ENCODE results near the gene RHOU. TPM values are rescaled to one million over a fixed set of nuclear protein-coding genes. Genes with fewer than 3 reads are reported as not detected.

RHOU gene
- total RNA-seq, 1 experiment from 2014 or later = not detected

- ChIA-PET CTCF (no interaction called here), POLR2A (ENCODE audit: unreplicated experiment) (no interaction called here)
- Histone ChIP-seq H3F3A (ENCODE audit: insufficient read depth, low read depth) (no peaks in the 10 kb centered on the region), H3K4me2 (no peak overlapping the region), H3K9me2 (ENCODE audit: insufficient read depth) (no peaks in the 10 kb centered on the region), H2AFZ (no peak overlapping the region), H3K27ac (no peak overlapping the region), H3K79me2 (ENCODE audit: low read depth) (no peaks in the 10 kb centered on the region), H3K4me1 (replicated peaks; ENCODE audit: insufficient read depth) (no peaks in the 10 kb centered on the region), H3K36me3 (ENCODE audit: low read depth) (no peaks in the 10 kb centered on the region), H4K20me1 (ENCODE audit: insufficient read depth) (no peaks in the 10 kb centered on the region), H3K9me3 (ENCODE audit: insufficient read depth, low read depth) (no peaks in the 10 kb centered on the region), H3K27me3 (ENCODE audit: insufficient read depth, low read depth) (peaks cover 68% of the 10 kb centered on the region), H3K4me3 (no peak overlapping the region)
- DNase-seq = no peak
- intact Hi-C loops (cut with micrococcal nuclease; ENCODE audit: unreplicated experiment) = no loop called here
- TF ChIP-seq CTCF (conservative IDR thresholded peaks at IDR 0.05) = no peak
- TF ChIP-seq EZH2 (IDR thresholded peaks at IDR 0.05; ENCODE audit: low read depth) = no peak
- no TSS peak for BruUV-seq (replicated peaks)
Observed at GRCh38 chr1:228748431-228748830, 13.2 kb downstream of the RHOU start.

- H3K4me1 ChIP-seq (replicated peaks; ENCODE audit: insufficient read depth) = no peaks in the 10 kb centered on the region
- H3K9me3 ChIP-seq (ENCODE audit: insufficient read depth, low read depth) = no peaks in the 10 kb centered on the region
- H4K20me1 ChIP-seq (ENCODE audit: insufficient read depth) = no peaks in the 10 kb centered on the region
- BruUV-seq (replicated peaks) = no TSS peak
- H3K79me2 ChIP-seq (ENCODE audit: low read depth) = no peaks in the 10 kb centered on the region
- H3K27me3 ChIP-seq (ENCODE audit: insufficient read depth, low read depth) = peaks cover 68% of the 10 kb centered on the region
- ChIA-PET CTCF (no interaction called here), POLR2A (ENCODE audit: unreplicated experiment) (no interaction called here)
- no peak overlapping the region for H3K27ac ChIP-seq
- H3F3A ChIP-seq (ENCODE audit: insufficient read depth, low read depth) = no peaks in the 10 kb centered on the region
- H2AFZ ChIP-seq = no peak overlapping the region
- no peak overlapping the region for H3K4me2 ChIP-seq
- DNase-seq = no peak
- H3K4me3 ChIP-seq = no peak overlapping the region
- H3K9me2 ChIP-seq (ENCODE audit: insufficient read depth) = no peaks in the 10 kb centered on the region
- intact Hi-C loops (cut with micrococcal nuclease; ENCODE audit: unreplicated experiment) = no loop called here
- H3K36me3 ChIP-seq (ENCODE audit: low read depth) = no peaks in the 10 kb centered on the region
- TF ChIP-seq EZH2 (IDR thresholded peaks at IDR 0.05; ENCODE audit: low read depth) = no peak
- TF ChIP-seq CTCF (conservative IDR thresholded peaks at IDR 0.05) = no peak
Observed at GRCh38 chr1:228749765-228750164, 14.5 kb downstream of the RHOU start.

GRCh38 chr1:228750915-228751314 is 15.6 kb downstream of the RHOU start:
- Histone ChIP-seq H2AFZ (no peak overlapping the region), H3K9me3 (ENCODE audit: insufficient read depth, low read depth) (no peaks in the 10 kb centered on the region), H3F3A (ENCODE audit: insufficient read depth, low read depth) (no peaks in the 10 kb centered on the region), H3K4me3 (no peak overlapping the region), H3K79me2 (ENCODE audit: low read depth) (no peaks in the 10 kb centered on the region), H3K4me2 (no peak overlapping the region), H3K27me3 (ENCODE audit: insufficient read depth, low read depth) (peaks cover 68% of the 10 kb centered on the region), H3K9me2 (ENCODE audit: insufficient read depth) (no peaks in the 10 kb centered on the region), H3K27ac (no peak overlapping the region), H3K4me1 (replicated peaks; ENCODE audit: insufficient read depth) (no peaks in the 10 kb centered on the region), H3K36me3 (ENCODE audit: low read depth) (no peaks in the 10 kb centered on the region), H4K20me1 (ENCODE audit: insufficient read depth) (no peaks in the 10 kb centered on the region)
- intact Hi-C loops (cut with micrococcal nuclease; ENCODE audit: unreplicated experiment) = no loop called here
- ChIA-PET CTCF (no interaction called here), POLR2A (ENCODE audit: unreplicated experiment) (no interaction called here)
- no peak for TF ChIP-seq EZH2 (IDR thresholded peaks at IDR 0.05; ENCODE audit: low read depth)
- TF ChIP-seq CTCF (conservative IDR thresholded peaks at IDR 0.05) = no peak
- no TSS peak for BruUV-seq (replicated peaks)
- DNase-seq = no peak
